SJCRH30 (cell line): ENCODE measurements around the gene FAM78A. TPM values are rescaled to one million over a fixed set of nuclear protein-coding genes. Genes with fewer than 3 reads are reported as not detected.
"Not testable (repeated sequence)": the region's sequence is repeated elsewhere in the genome, so short reads cannot be mapped to it uniquely, and the experiment has no call there.

Source experiments
- DNase-seq, 2 experiments: peaks; one replicate each; pipeline ENCODE4 v3.0.0-alpha.2; 2015 to 2020
- H3K27ac ChIP-seq: fragments of 250-450 bp; sonication (Bioruptor Pico); 2 replicates; pipeline ENCODE4 v1.5.1; 2020; ENCODE audit warnings: mild to moderate bottlenecking, moderate library complexity
- H3K27me3 ChIP-seq: fragments of 250-450 bp; sonication (Bioruptor Pico); 2 replicates; pipeline ENCODE4 v1.5.1; 2020; ENCODE audit warnings: mild to moderate bottlenecking, moderate library complexity
- H3K36me3 ChIP-seq: fragments of 250-450 bp; sonication (Bioruptor Pico); 2 replicates; pipeline ENCODE4 v1.5.1; 2020; ENCODE audit warnings: mild to moderate bottlenecking, moderate library complexity
- H3K4me1 ChIP-seq: fragments of 250-450 bp; sonication (Bioruptor Pico); 2 replicates; pipeline ENCODE4 v1.5.1; 2020; ENCODE audit warnings: mild to moderate bottlenecking, moderate library complexity
- H3K4me3 ChIP-seq: fragments of 250-450 bp; sonication (Bioruptor Pico); 2 replicates; pipeline ENCODE4 v1.5.1; 2020; ENCODE audit warnings: mild to moderate bottlenecking, moderate library complexity
- H3K9me3 ChIP-seq: fragments of 250-450 bp; sonication (Bioruptor Pico); replicated peaks from 2 replicates; pipeline ENCODE4 v1.5.1; 2020; ENCODE audit warnings: mild to moderate bottlenecking, moderate library complexity
- total RNA-seq: library from RNA; depleted of rRNA; stranded (reverse); fragments of >200 nt; shearing (Covaris generic); gene quantifications from 2 replicates; pipeline ENCODE4 v1.2.3, GENCODE V29; 2014; rRNA removed

Gene FAM78A
- total RNA-seq, 1 experiment from 2014 or later: 2.4 TPM

GRCh38 chr9:131211920-131212319 lies 64.4 kb downstream of the FAM78A start:
- not testable (repeated sequence) for H3K9me3 ChIP-seq, H3K4me3 ChIP-seq, DNase-seq, H3K27me3 ChIP-seq, H3K27ac ChIP-seq, H3K4me1 ChIP-seq
- H3K36me3 ChIP-seq: peaks cover 45% of the 10 kb centered on the region

Other genes with a start within 250 kb of the FAM78A start
- gene AIF1L, start 180.0 kb downstream of the FAM78A start, total RNA-seq: 0.53 and 1.0 TPM in 2 replicates
- gene NUP214, start 150.9 kb downstream of the FAM78A start, total RNA-seq: 33.2 and 36.1 TPM in 2 replicates
- 1.8 TPM in 2 replicates for gene PLPP7, start 13.2 kb upstream of the FAM78A start, total RNA-seq
- 173 and 185 TPM in 2 replicates for gene PRRC2B, start 117.6 kb upstream of the FAM78A start, total RNA-seq
- gene POMT1, start 226.4 kb upstream of the FAM78A start, total RNA-seq: 23.0 and 25.6 TPM in 2 replicates